ENCODE results near the gene EMID1.

The EMID1 gene

GRCh38 chr22:29187831-29188230, 17.9 kb upstream of the EMID1 start:
- Histone ChIP-seq H3K27me3 (replicated peaks) (no peaks in the 10 kb centered on the region), H3K36me3 (replicated peaks) (no peaks in the 10 kb centered on the region), H3K4me3 (ENCODE audit: low read depth, low read length) (no peak overlapping the region), H3K27ac (no peak overlapping the region)
- no peak for DNase-seq
- no peak for TF ChIP-seq CTCF (IDR thresholded peaks at IDR 0.05; ENCODE audit: low read depth, low read length, missing control alignments)
- in situ Hi-C loops (cut with HindIII; ENCODE audit: low pct_ligation_motif_present, low sequenced_read_pairs), result no loop called here

- no peaks in the 10 kb centered on the region for H3K27me3 ChIP-seq (replicated peaks)
- TF ChIP-seq CTCF (IDR thresholded peaks at IDR 0.05; ENCODE audit: low read depth, low read length, missing control alignments), result no peak
- H3K4me3 ChIP-seq (ENCODE audit: low read depth, low read length), result no peak overlapping the region
- no peaks in the 10 kb centered on the region for H3K36me3 ChIP-seq (replicated peaks)
- in situ Hi-C loops (cut with HindIII; ENCODE audit: low pct_ligation_motif_present, low sequenced_read_pairs), result no loop called here
- H3K27ac ChIP-seq, result no peak overlapping the region
- DNase-seq, result no peak
Measured at GRCh38 chr22:29190051-29190450, 15.6 kb upstream of the EMID1 start.

GRCh38 chr22:29190918-29191317, 14.8 kb upstream of the EMID1 start:
- Histone ChIP-seq H3K36me3 (replicated peaks) (no peaks in the 10 kb centered on the region), H3K4me3 (ENCODE audit: low read depth, low read length) (no peak overlapping the region), H3K27ac (no peak overlapping the region), H3K27me3 (replicated peaks) (no peaks in the 10 kb centered on the region)
- in situ Hi-C loops (cut with HindIII; ENCODE audit: low pct_ligation_motif_present, low sequenced_read_pairs), result no loop called here
- DNase-seq, result no peak
- TF ChIP-seq CTCF (IDR thresholded peaks at IDR 0.05; ENCODE audit: low read depth, low read length, missing control alignments), result no peak

GRCh38 chr22:29193021-29193420, 12.7 kb upstream of the EMID1 start:
- DNase-seq, result no peak
- no peak for TF ChIP-seq CTCF (IDR thresholded peaks at IDR 0.05; ENCODE audit: low read depth, low read length, missing control alignments)
- Histone ChIP-seq H3K27me3 (replicated peaks) (no peaks in the 10 kb centered on the region), H3K4me3 (ENCODE audit: low read depth, low read length) (no peak overlapping the region), H3K27ac (no peak overlapping the region), H3K36me3 (replicated peaks) (no peaks in the 10 kb centered on the region)
- in situ Hi-C loops (cut with HindIII; ENCODE audit: low pct_ligation_motif_present, low sequenced_read_pairs), result no loop called here

- Histone ChIP-seq H3K4me3 (ENCODE audit: low read depth, low read length) (no peak overlapping the region), H3K27ac (no peak overlapping the region), H3K36me3 (replicated peaks) (no peaks in the 10 kb centered on the region), H3K27me3 (replicated peaks) (no peaks in the 10 kb centered on the region)
- no peak for DNase-seq
- TF ChIP-seq CTCF (IDR thresholded peaks at IDR 0.05; ENCODE audit: low read depth, low read length, missing control alignments), result no peak
- in situ Hi-C loops (cut with HindIII; ENCODE audit: low pct_ligation_motif_present, low sequenced_read_pairs), result no loop called here
Measured at GRCh38 chr22:29194184-29194583, 11.5 kb upstream of the EMID1 start.

GRCh38 chr22:29195118-29195963, 10.4 kb upstream of the EMID1 start:
- DNase-seq, result no peak
- TF ChIP-seq CTCF (IDR thresholded peaks at IDR 0.05; ENCODE audit: low read depth, low read length, missing control alignments), result no peak
- Histone ChIP-seq H3K36me3 (replicated peaks) (no peaks in the 10 kb centered on the region), H3K27me3 (replicated peaks) (no peaks in the 10 kb centered on the region), H3K4me3 (ENCODE audit: low read depth, low read length) (no peak overlapping the region), H3K27ac (no peak overlapping the region)
- in situ Hi-C loops (cut with HindIII; ENCODE audit: low pct_ligation_motif_present, low sequenced_read_pairs), result no loop called here

Measured in brain microvascular endothelial cell (primary cell).